ENCODE results near the gene SLC7A4.

DNA sequence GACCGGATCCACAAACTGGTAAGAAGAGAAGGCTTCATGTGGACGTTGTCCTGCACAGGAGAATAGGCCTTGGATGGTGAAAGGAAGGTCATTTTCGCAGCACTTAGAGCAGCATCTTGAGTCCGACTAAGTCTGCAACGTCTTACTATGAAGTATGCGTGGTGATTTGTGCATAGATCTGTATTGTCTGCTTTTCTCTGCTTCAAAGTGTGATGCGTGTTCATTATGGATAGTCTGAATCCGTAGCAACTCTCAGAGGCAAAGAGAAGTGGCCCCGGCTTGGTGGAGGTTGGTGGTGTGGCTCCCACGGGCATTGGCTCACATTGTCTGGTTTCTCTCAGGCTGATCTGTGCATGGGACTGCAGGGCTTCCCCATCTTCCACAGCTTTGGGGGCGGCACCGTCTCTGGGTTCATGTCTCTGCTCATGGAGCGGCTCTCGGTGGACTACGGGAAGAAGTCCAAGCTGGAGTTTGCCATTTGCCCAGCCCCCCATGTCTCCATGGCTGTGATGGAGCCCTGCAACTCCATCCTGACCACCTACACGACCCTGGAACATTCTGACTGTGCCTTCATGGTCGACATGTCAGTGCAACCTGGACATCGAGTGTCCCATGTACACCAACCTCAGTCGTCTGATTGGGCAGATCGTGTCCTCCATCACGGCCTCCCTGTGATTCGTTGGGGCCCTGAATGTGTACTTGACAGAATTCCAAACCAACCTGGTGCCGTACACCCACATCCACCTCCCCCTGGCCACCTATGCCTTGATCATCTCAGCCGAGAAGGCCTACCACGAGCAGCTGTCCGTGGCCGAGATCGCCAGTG, 34.9 kb upstream of the SLC7A4 start:
- TF ChIP-seq, protein P1, sequence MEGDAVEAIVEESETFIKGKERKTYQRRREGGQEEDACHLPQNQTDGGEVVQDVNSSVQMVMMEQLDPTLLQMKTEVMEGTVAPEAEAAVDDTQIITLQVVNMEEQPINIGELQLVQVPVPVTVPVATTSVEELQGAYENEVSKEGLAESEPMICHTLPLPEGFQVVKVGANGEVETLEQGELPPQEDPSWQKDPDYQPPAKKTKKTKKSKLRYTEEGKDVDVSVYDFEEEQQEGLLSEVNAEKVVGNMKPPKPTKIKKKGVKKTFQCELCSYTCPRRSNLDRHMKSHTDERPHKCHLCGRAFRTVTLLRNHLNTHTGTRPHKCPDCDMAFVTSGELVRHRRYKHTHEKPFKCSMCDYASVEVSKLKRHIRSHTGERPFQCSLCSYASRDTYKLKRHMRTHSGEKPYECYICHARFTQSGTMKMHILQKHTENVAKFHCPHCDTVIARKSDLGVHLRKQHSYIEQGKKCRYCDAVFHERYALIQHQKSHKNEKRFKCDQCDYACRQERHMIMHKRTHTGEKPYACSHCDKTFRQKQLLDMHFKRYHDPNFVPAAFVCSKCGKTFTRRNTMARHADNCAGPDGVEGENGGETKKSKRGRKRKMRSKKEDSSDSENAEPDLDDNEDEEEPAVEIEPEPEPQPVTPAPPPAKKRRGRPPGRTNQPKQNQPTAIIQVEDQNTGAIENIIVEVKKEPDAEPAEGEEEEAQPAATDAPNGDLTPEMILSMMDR (conservative IDR thresholded peaks at IDR 0.05; ENCODE audit: low read depth, low read length) = no peak
- no peak for TF ChIP-seq EZH2 (IDR thresholded peaks at IDR 0.05; ENCODE audit: borderline replicate concordance, low read depth, low read length, poor library complexity, severe bottlenecking)

All from A673 (cell line).